GM12878 (cell line): ENCODE measurements around the gene TEN1. TPM values are rescaled to one million over a fixed set of nuclear protein-coding genes. Genes with fewer than 3 reads are reported as not detected.

Experiments used
- ATAC-seq: fragments of 200-7000 bp; cut with Tn5 transposase; 3 replicates; pipeline ENCODE4 v1.9.1; 2020; ENCODE audit warnings: mild to moderate bottlenecking, moderate library complexity
- BruUV-seq: library from RNA; stranded (reverse); fragments of 400-500 nt; replicated peaks from 2 replicates; lab custom pipeline; 2021; lab: Mats Ljungman, UMichigan
- CTCF ChIA-PET: fragments of 300-600 bp; sonication (Branson Sonifier 250); formaldehyde crosslinking; extraction: SDS; loops from one replicate; lab custom pipeline; 2021; ENCODE audit warnings: inconsistent platforms; lab: Yijun Ruan, JAX
- POLR2A ChIA-PET: fragments of 350-600 bp; formaldehyde crosslinking; extraction: SDS; loops from one replicate; lab custom pipeline; 2021; ENCODE audit warnings: inconsistent platforms; lab: Charles Lee
- RAD21 ChIA-PET: fragments of 300-600 bp; sonication (Branson Sonifier 250); formaldehyde crosslinking; loops from one replicate; lab custom pipeline; 2023; ENCODE audit warnings: antibody characterized with exemption; ENCODE audit not compliant: unreplicated experiment; lab: Charles Lee
- SMC1A ChIA-PET: fragments of 300-600 bp; sonication (Branson Sonifier 250); formaldehyde crosslinking; loops from one replicate; lab custom pipeline; 2023; ENCODE audit not compliant: unreplicated experiment, uncharacterized antibody; lab: Charles Lee
- DNase-seq: peaks from one replicate; pipeline ENCODE4 v3.0.0-alpha.2; 2011; ENCODE audit warnings: low read depth, low spot score
- FAIRE-seq: peaks from 3 replicates; lab custom pipeline; 2011; peaks lifted over from hg19 to GRCh38; lab: Jason Lieb, UNC
- H2AFZ ChIP-seq: 2 replicates; pipeline ENCODE4 v1.6.0; 2011; ENCODE audit warnings: low read depth, low read length, control low read depth; ENCODE audit not compliant: control insufficient read depth
- H3K27ac ChIP-seq: 2 replicates; pipeline ENCODE4 v1.5.1; 2011; ENCODE audit warnings: control low read depth; ENCODE audit not compliant: control insufficient read depth, insufficient read depth
- H3K27me3 ChIP-seq, 2 experiments: replicated peaks in 1 of 2; 2 replicates each; pipeline versions ENCODE4 v1.6.0 to v1.6.1; 2011; ENCODE audit warnings: low read length in 1 of 2; ENCODE audit not compliant: control insufficient read depth in 2 of 2, insufficient read depth in 2 of 2
- H3K36me3 ChIP-seq, 2 experiments: 2 replicates each; pipeline ENCODE4 v1.5.1; 2011; ENCODE audit warnings: low read length in 1 of 2; ENCODE audit not compliant: control insufficient read depth in 2 of 2, insufficient read depth in 2 of 2
- H3K4me1 ChIP-seq: 2 replicates; pipeline ENCODE4 v1.6.1; 2011; ENCODE audit warnings: mild to moderate bottlenecking, low read length, moderate library complexity, mixed read lengths; ENCODE audit not compliant: control insufficient read depth, insufficient read depth
- H3K4me2 ChIP-seq: 2 replicates; pipeline ENCODE4 v1.6.0; 2011; ENCODE audit warnings: control low read depth; ENCODE audit not compliant: control insufficient read depth, insufficient read depth
- H3K4me3 ChIP-seq: fragments of 200-600 bp; sonication (generic); 2 replicates; pipeline ENCODE4 v1.5.1; 2016
- H3K79me2 ChIP-seq: 2 replicates; pipeline ENCODE4 v1.6.0; 2011; ENCODE audit warnings: low read length; ENCODE audit not compliant: control insufficient read depth, insufficient read depth
- H3K9ac ChIP-seq: 2 replicates; pipeline ENCODE4 v1.8.0; 2011; ENCODE audit warnings: low read length, control low read depth, mixed read lengths; ENCODE audit not compliant: control insufficient read depth, insufficient read depth
- H3K9me3 ChIP-seq: replicated peaks from 3 replicates; pipeline ENCODE4 v1.5.1; 2011; ENCODE audit warnings: mild to moderate bottlenecking, low read length; ENCODE audit not compliant: control insufficient read depth, insufficient read depth
- H4K20me1 ChIP-seq: 2 replicates; pipeline ENCODE4 v1.6.0; 2011; ENCODE audit not compliant: control insufficient read depth, insufficient read depth
- ATF3 ChIP-seq: IDR thresholded peaks from 2 replicates; pipeline ENCODE4 v1.6.1; 2011; ENCODE audit warnings: low read depth, mild to moderate bottlenecking, low read length, moderate library complexity, borderline replicate concordance; ENCODE audit errors: extremely low read depth
- BRCA1 ChIP-seq: IDR thresholded peaks from 2 replicates; pipeline ENCODE4 v1.6.1; 2011; ENCODE audit warnings: low read depth, low read length, improper control_type of control experiment
- CEBPZ ChIP-seq: fragments of 150-350 bp; IDR thresholded peaks from 2 replicates; pipeline ENCODE4 v1.6.1; 2016; ENCODE audit warnings: low read depth, low read length
- E2F4 ChIP-seq: IDR thresholded peaks from 2 replicates; pipeline ENCODE4 v1.6.1; 2012; ENCODE audit warnings: low read depth, low read length, improper control_type of control experiment
- HDAC6 ChIP-seq: fragments of 200-600 bp; sonication (generic); IDR thresholded peaks from one replicate; pipeline ENCODE4 v1.8.0; 2017; ENCODE audit warnings: antibody characterized with exemption; ENCODE audit not compliant: unreplicated experiment
- PAX5 ChIP-seq: IDR thresholded peaks from 2 replicates; pipeline ENCODE4 v1.6.1; 2011; ENCODE audit warnings: low read depth, low read length, borderline replicate concordance
- RB1 ChIP-seq: fragments of 450-650 bp; formaldehyde crosslinking; IDR thresholded peaks from 2 replicates; pipeline ENCODE4 v1.6.1; 2017; ENCODE audit warnings: mild to moderate bottlenecking, borderline replicate concordance
- RCOR1 ChIP-seq: conservative IDR thresholded peaks from 2 replicates; pipeline ENCODE4 v1.6.1; 2012; ENCODE audit warnings: low read depth, low read length, improper control_type of control experiment
- SPI1 ChIP-seq: IDR thresholded peaks from 2 replicates; pipeline ENCODE4 v1.6.1; 2011; ENCODE audit warnings: low read depth, mild to moderate bottlenecking, low read length, moderate library complexity, borderline replicate concordance; ENCODE audit not compliant: insufficient read depth
- SREBF2 ChIP-seq: IDR thresholded peaks from 2 replicates; pipeline ENCODE4 v1.6.1; 2012; ENCODE audit warnings: mild to moderate bottlenecking, low read length
- TBL1XR1 ChIP-seq: IDR thresholded peaks from 2 replicates; pipeline ENCODE4 v1.6.1; 2012; ENCODE audit warnings: low read depth, low read length, improper control_type of control experiment
- ZNF207 ChIP-seq: fragments of 450-650 bp; IDR thresholded peaks from 2 replicates; pipeline ENCODE4 v1.6.1; 2014; ENCODE audit warnings: antibody characterized with exemption, mild to moderate bottlenecking, borderline replicate concordance
- ZNF384 ChIP-seq: IDR thresholded peaks from 2 replicates; pipeline ENCODE4 v1.6.1; 2012; ENCODE audit warnings: low read depth, mild to moderate bottlenecking, low read length, improper control_type of control experiment, borderline replicate concordance
- ZNF622 ChIP-seq: fragments of 450-650 bp; IDR thresholded peaks from 2 replicates; pipeline ENCODE4 v1.6.1; 2017; ENCODE audit warnings: mild to moderate bottlenecking, inconsistent platforms
- ZSCAN29 ChIP-seq: fragments of 450-650 bp; IDR thresholded peaks from 2 replicates; pipeline ENCODE4 v1.6.1; 2017; ENCODE audit warnings: mild to moderate bottlenecking, moderate library complexity
- WGBS: methylation state at CpG from one replicate; pipeline ENCODE4 v1.1.6; 2016; ENCODE audit warnings: low lambda C conversion rate; ENCODE audit not compliant: insufficient replicate concordance, insufficient coverage; ENCODE audit errors: missing lambda C conversion rate; 5-methylcytosine and 5-hydroxymethylcytosine counted together
- in situ Hi-C: fragments of 300-500 bp; cut with MboI; formaldehyde crosslinking; loops from 9 replicates; pipeline ENCODE4 v1.14.3; 2018; ENCODE audit warnings: mixed read lengths
- intact Hi-C: fragments of 100-400 bp; cut with micrococcal nuclease; formaldehyde crosslinking; loops from one replicate; pipeline ENCODE4 v1.14.2; 2022; ENCODE audit not compliant: unreplicated experiment
- polyA plus RNA-seq, 11 experiments: library from polyadenylated mRNA; depleted of rRNA in 4 of 11; unstranded in 6 of 11; stranded (reverse) in 5 of 11; fragments of >200 nt; fragmentation: Nextera tagmentation in 4 of 11; fragmentation: Illumina TruSeq in 1 of 11; extraction: Ambion mirVana in 4 of 11; extraction: Trizol in 1 of 11; gene quantifications; 1 replicate in 1 of 11; 2 replicates in 10 of 11; pipeline versions ENCODE4 v1.2.1 to v1.2.3, GENCODE V29; 2011 to 2016; ENCODE audit warnings: inconsistent platforms in 2 of 11, missing spikeins in 2 of 11, low read depth in 1 of 11
- total RNA-seq, 4 experiments: library from RNA; depleted of rRNA in 3 of 4; stranded (reverse); fragments of >200 nt in 3 of 4; fragmentation: Illumina TruSeq in 1 of 4; extraction: Trizol in 1 of 4; gene quantifications; 2 replicates each; pipeline versions ENCODE4 v1.2.1 to v1.2.3, GENCODE V29; 2013 to 2021

The TEN1 gene
- total and polyA plus RNA-seq, 10 of the 15 experiments (the other 5 are each of a cell fraction or from before 2014, with no cell fraction given) = 1.1 to 33.1 (median 17.4) TPM

- CTCF ChIA-PET = no interaction called here
- SMC1A ChIA-PET = no interaction called here
These were observed 44.2 kb downstream of the TEN1 start for GRCh38 chr17:76022973-76023899.

More at GRCh38 chr17:76022973-76023899, 44.2 kb downstream of the TEN1 start:
- Histone ChIP-seq H3K9me3 (no peaks in the 10 kb centered on the region), H3K79me2 (no peaks in the 10 kb centered on the region), H3K9ac (no peak overlapping the region), H3K4me1 (no peaks in the 10 kb centered on the region), H3K27me3 (no peaks in the 10 kb centered on the region), H2AFZ (no peak overlapping the region), H4K20me1 (no peaks in the 10 kb centered on the region), H3K27ac (no peak overlapping the region), H3K4me2 (no peak overlapping the region), H3K4me3 (no peak overlapping the region), H3K36me3 (no peaks in the 10 kb centered on the region)
- in situ Hi-C loops = no loop called here
- DNase-seq = no peak
- ATAC-seq = no peak
- POLR2A ChIA-PET = no interaction called here
- RAD21 ChIA-PET = no interaction called here
- 47% methylated on average over 28 of the region's 28 CpGs for WGBS
- BruUV-seq = no TSS peak
- FAIRE-seq = no peak
- intact Hi-C loops = no loop called here
- TF ChIP-seq ZNF384 (no peak), BRCA1 (no peak), ZNF622 (no peak), ATF3 (no peak), TBL1XR1 (no peak), E2F4 (no peak), CEBPZ (no peak), RCOR1 (no peak), PAX5 (no peak), SREBF2 (no peak), HDAC6 (no peak), SPI1 (no peak), ZNF207 (no peak), RB1 (no peak), ZSCAN29 (no peak)
